GM19395 (cell line): ENCODE data around the gene SPDYE4.

Experiments
- ATAC-seq: cut with Tn5 transposase; IDR thresholded peaks from one replicate; pipeline ENCODE4 v1.9.1; 2021; ENCODE audit warnings: mild to moderate bottlenecking, moderate library complexity; ENCODE audit not compliant: unreplicated experiment

SPDYE4 gene

GRCh38 chr17:8741771-8742170 is 16.6 kb downstream of the SPDYE4 start:
- no peak for ATAC-seq

- no peak for ATAC-seq
These were observed 17.0 kb downstream of the SPDYE4 start for GRCh38 chr17:8741366-8741765.

- no peak for ATAC-seq
These were observed 17.9 kb downstream of the SPDYE4 start for GRCh38 chr17:8740486-8740885.

GRCh38 chr17:8739097-8739496 is 19.2 kb downstream of the SPDYE4 start:
- no peak for ATAC-seq

- ATAC-seq = no peak
These were observed 21.6 kb downstream of the SPDYE4 start for GRCh38 chr17:8736796-8737195.

GRCh38 chr17:8736362-8736761 is 22.0 kb downstream of the SPDYE4 start:
- no peak for ATAC-seq

- ATAC-seq = no peak
These were observed 22.9 kb downstream of the SPDYE4 start for GRCh38 chr17:8735336-8735939.

GRCh38 chr17:8734876-8735275 is 23.5 kb downstream of the SPDYE4 start:
- ATAC-seq = no peak

- ATAC-seq = no peak
These were observed 25.8 kb downstream of the SPDYE4 start for GRCh38 chr17:8732406-8733085.

- ATAC-seq = no peak
These were observed 28.5 kb downstream of the SPDYE4 start for GRCh38 chr17:8729860-8730259.

GRCh38 chr17:8729421-8729820 is 28.9 kb downstream of the SPDYE4 start:
- ATAC-seq = no peak

- no peak for ATAC-seq
These were observed 29.4 kb downstream of the SPDYE4 start for GRCh38 chr17:8728971-8729370.

- no peak for ATAC-seq
These were observed 30.0 kb downstream of the SPDYE4 start for GRCh38 chr17:8728251-8728938.

- ATAC-seq = no peak
These were observed 31.3 kb downstream of the SPDYE4 start for GRCh38 chr17:8726941-8727555.

GRCh38 chr17:8725881-8726876 is 32.2 kb downstream of the SPDYE4 start:
- no peak for ATAC-seq

- no peak for ATAC-seq
These were observed 33.9 kb downstream of the SPDYE4 start for GRCh38 chr17:8724451-8724850.

- no peak for ATAC-seq
These were observed 37.8 kb downstream of the SPDYE4 start for GRCh38 chr17:8720596-8720995.

- no peak for ATAC-seq
These were observed 38.8 kb downstream of the SPDYE4 start for GRCh38 chr17:8719291-8720246.

- no peak for ATAC-seq
These were observed 40.3 kb downstream of the SPDYE4 start for GRCh38 chr17:8718001-8718563.
